Liver (tissue), 3 donors: ENCODE data around the gene CNR2.

Experiments used
- GABPA ChIP-seq, 2 donors: IDR thresholded peaks in 1 of 2; conservative IDR thresholded peaks in 1 of 2; 2 replicates each; pipeline ENCODE4 v1.6.1; 2016; ENCODE audit warnings: antibody characterized with exemption in 2 of 2, mild to moderate bottlenecking in 1 of 2, moderate library complexity in 1 of 2
- YY1 ChIP-seq: IDR thresholded peaks from 2 replicates; pipeline ENCODE4 v1.6.1; 2016; ENCODE audit warnings: antibody characterized with exemption, mild to moderate bottlenecking
- TF ChIP-seq, protein P1 (sequence below): fragments of 150-350 bp; IDR thresholded peaks from 2 replicates; pipeline ENCODE4 v1.5.1; 2017; ENCODE audit warnings: improper control_type of control experiment, low read depth, low read length; ENCODE audit not compliant: missing input control
- TF ChIP-seq, protein P2 (sequence below): IDR thresholded peaks from 2 replicates; pipeline ENCODE4 v1.6.1; 2016; ENCODE audit warnings: antibody characterized with exemption
- donor health status: healthy.
- donor health status: healthy.

DNA sequence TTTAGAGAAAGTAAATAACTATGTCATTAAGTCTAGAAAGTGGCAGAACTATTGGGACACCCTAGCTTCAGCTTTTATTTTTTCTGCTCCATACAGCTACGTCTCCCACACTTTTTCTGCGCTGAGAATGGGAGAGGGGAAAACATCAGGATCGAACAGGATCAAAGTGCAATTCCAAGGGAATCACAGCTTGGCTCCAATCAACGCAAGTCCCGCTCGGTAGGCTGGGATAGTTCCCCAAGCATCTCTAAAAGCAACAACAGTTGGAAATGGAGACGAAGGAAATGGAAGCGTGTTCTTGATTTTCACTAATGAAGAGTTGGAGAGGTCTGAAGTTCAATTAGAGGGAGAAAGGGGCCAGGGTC lies 88.5 kb downstream of the CNR2 start:
- TF ChIP-seq, protein P1, sequence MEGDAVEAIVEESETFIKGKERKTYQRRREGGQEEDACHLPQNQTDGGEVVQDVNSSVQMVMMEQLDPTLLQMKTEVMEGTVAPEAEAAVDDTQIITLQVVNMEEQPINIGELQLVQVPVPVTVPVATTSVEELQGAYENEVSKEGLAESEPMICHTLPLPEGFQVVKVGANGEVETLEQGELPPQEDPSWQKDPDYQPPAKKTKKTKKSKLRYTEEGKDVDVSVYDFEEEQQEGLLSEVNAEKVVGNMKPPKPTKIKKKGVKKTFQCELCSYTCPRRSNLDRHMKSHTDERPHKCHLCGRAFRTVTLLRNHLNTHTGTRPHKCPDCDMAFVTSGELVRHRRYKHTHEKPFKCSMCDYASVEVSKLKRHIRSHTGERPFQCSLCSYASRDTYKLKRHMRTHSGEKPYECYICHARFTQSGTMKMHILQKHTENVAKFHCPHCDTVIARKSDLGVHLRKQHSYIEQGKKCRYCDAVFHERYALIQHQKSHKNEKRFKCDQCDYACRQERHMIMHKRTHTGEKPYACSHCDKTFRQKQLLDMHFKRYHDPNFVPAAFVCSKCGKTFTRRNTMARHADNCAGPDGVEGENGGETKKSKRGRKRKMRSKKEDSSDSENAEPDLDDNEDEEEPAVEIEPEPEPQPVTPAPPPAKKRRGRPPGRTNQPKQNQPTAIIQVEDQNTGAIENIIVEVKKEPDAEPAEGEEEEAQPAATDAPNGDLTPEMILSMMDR, result no peak
- no peak for TF ChIP-seq YY1
- no peak for TF ChIP-seq GABPA (IDR thresholded peaks at IDR 0.05 in 1 of 2, conservative IDR thresholded peaks at IDR 0.05 in 1 of 2)
- TF ChIP-seq, protein P2, sequence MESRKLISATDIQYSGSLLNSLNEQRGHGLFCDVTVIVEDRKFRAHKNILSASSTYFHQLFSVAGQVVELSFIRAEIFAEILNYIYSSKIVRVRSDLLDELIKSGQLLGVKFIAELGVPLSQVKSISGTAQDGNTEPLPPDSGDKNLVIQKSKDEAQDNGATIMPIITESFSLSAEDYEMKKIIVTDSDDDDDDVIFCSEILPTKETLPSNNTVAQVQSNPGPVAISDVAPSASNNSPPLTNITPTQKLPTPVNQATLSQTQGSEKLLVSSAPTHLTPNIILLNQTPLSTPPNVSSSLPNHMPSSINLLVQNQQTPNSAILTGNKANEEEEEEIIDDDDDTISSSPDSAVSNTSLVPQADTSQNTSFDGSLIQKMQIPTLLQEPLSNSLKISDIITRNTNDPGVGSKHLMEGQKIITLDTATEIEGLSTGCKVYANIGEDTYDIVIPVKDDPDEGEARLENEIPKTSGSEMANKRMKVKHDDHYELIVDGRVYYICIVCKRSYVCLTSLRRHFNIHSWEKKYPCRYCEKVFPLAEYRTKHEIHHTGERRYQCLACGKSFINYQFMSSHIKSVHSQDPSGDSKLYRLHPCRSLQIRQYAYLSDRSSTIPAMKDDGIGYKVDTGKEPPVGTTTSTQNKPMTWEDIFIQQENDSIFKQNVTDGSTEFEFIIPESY, result no peak
